GM23338 (cell line): ENCODE data around the gene UTS2R. TPM values are rescaled to one million over a fixed set of nuclear protein-coding genes. Genes with fewer than 3 reads are reported as not detected.

Experiments
- ATAC-seq: fragments of 200-7000 bp; cut with Tn5 transposase; 3 replicates; pipeline ENCODE4 v1.9.1; 2020
- DNase-seq: peaks from one replicate; pipeline ENCODE4 v3.0.0-alpha.2; 2015; ENCODE audit warnings: low spot score
- H2AFZ ChIP-seq: fragments of 200-600 bp; sonication (generic); 2 replicates; pipeline ENCODE4 v1.8.0; 2016; ENCODE audit warnings: antibody characterized with exemption, mild to moderate bottlenecking, moderate library complexity
- H3F3A ChIP-seq: fragments of 200-600 bp; sonication (generic); replicated peaks from 2 replicates; pipeline ENCODE4 v1.8.0; 2017; ENCODE audit warnings: antibody characterized with exemption, mixed run types, low read depth
- H3K27ac ChIP-seq: fragments of 200-600 bp; sonication (generic); 2 replicates; pipeline ENCODE4 v1.6.1; 2016; ENCODE audit warnings: low read depth
- H3K27me3 ChIP-seq: fragments of 200-600 bp; sonication (generic); 2 replicates; pipeline ENCODE4 v1.8.0; 2016; ENCODE audit warnings: mild to moderate bottlenecking, mixed run types, moderate library complexity; ENCODE audit not compliant: insufficient read depth
- H3K36me3 ChIP-seq: fragments of 200-600 bp; sonication (generic); 2 replicates; pipeline ENCODE4 v1.8.0; 2016; ENCODE audit warnings: mild to moderate bottlenecking; ENCODE audit not compliant: insufficient read depth
- H3K4me1 ChIP-seq: fragments of 200-600 bp; sonication (generic); 2 replicates; pipeline ENCODE4 v1.8.0; 2016; ENCODE audit warnings: mild to moderate bottlenecking, moderate library complexity; ENCODE audit not compliant: insufficient read depth
- H3K4me2 ChIP-seq: fragments of 200-600 bp; sonication (generic); 2 replicates; pipeline ENCODE4 v1.7.1; 2017; ENCODE audit warnings: mixed run types
- H3K4me3 ChIP-seq: fragments of 200-600 bp; sonication (generic); 2 replicates; pipeline ENCODE4 v1.6.1; 2016; ENCODE audit warnings: mixed run types
- H3K79me2 ChIP-seq: fragments of 200-600 bp; sonication (generic); replicated peaks from 2 replicates; pipeline ENCODE4 v1.8.0; 2017; ENCODE audit warnings: mild to moderate bottlenecking; ENCODE audit not compliant: insufficient read depth
- H3K9me2 ChIP-seq: fragments of 200-600 bp; sonication (generic); 2 replicates; pipeline ENCODE4 v1.8.0; 2017; ENCODE audit not compliant: insufficient read depth
- H4K20me1 ChIP-seq: fragments of 200-600 bp; sonication (generic); replicated peaks from 2 replicates; pipeline ENCODE4 v1.8.0; 2017; ENCODE audit warnings: mild to moderate bottlenecking; ENCODE audit not compliant: insufficient read depth
- H3K27ac Mint-ChIP-seq: 2 replicates; pipeline ENCODE4 v1.8.0; 2020; ENCODE audit warnings: inconsistent platforms, mild to moderate bottlenecking, moderate library complexity, mixed read lengths
- H3K27me3 Mint-ChIP-seq: 3 replicates; pipeline ENCODE4 v1.8.0; 2022; ENCODE audit warnings: low read depth, mild to moderate bottlenecking, moderate library complexity, mixed read lengths, inconsistent platforms; ENCODE audit not compliant: insufficient read depth, poor library complexity
- H3K36me3 Mint-ChIP-seq: 3 replicates; pipeline ENCODE4 v1.8.0; 2021; ENCODE audit warnings: low read depth, mild to moderate bottlenecking, inconsistent platforms, moderate library complexity, mixed read lengths
- H3K4me1 Mint-ChIP-seq: 3 replicates; pipeline ENCODE4 v1.8.0; 2020; ENCODE audit warnings: mild to moderate bottlenecking, inconsistent platforms, mixed read lengths
- H3K4me3 Mint-ChIP-seq: 3 replicates; pipeline ENCODE4 v1.8.0; 2021; ENCODE audit warnings: moderate library complexity, mild to moderate bottlenecking, inconsistent platforms, mixed read lengths
- H3K9me3 Mint-ChIP-seq: 3 replicates; pipeline ENCODE4 v1.8.0; 2020; ENCODE audit warnings: moderate library complexity, mild to moderate bottlenecking, inconsistent platforms, mixed read lengths
- CREB1 ChIP-seq: fragments of 250-450 bp; sonication (Bioruptor Pico); IDR thresholded peaks from 2 replicates; pipeline ENCODE4 v1.5.0; 2020; ENCODE audit warnings: low read depth, mild to moderate bottlenecking, moderate library complexity
- CTCF ChIP-seq, 2 experiments: fragments of 200-600 bp in 1 of 2; sonication (generic) in 1 of 2; conservative IDR thresholded peaks; 2 replicates each; pipeline versions ENCODE4 v1.5.1 to v1.6.1; 2016 to 2017; ENCODE audit warnings: antibody characterized with exemption in 2 of 2, low read depth in 2 of 2, mild to moderate bottlenecking in 2 of 2, moderate library complexity in 1 of 2
- ETS1 ChIP-seq: IDR thresholded peaks from 2 replicates; pipeline ENCODE4 v1.6.1; 2016; ENCODE audit warnings: antibody characterized with exemption
- EZH2 ChIP-seq: fragments of 200-600 bp; sonication (generic); IDR thresholded peaks from one replicate; pipeline ENCODE4 v1.8.0; 2017; ENCODE audit warnings: antibody characterized with exemption, mild to moderate bottlenecking, low read depth; ENCODE audit not compliant: unreplicated experiment
- ZNF462 ChIP-seq: fragments of 250-450 bp; sonication (Bioruptor Pico); IDR thresholded peaks from 2 replicates; pipeline ENCODE4 v1.5.0; 2020; ENCODE audit warnings: mild to moderate bottlenecking, moderate library complexity
- polyA plus RNA-seq: library from polyadenylated mRNA; unstranded; fragments of >200 nt; fragmentation: Nextera tagmentation; extraction: Ambion mirVana; gene quantifications from 2 replicates; pipeline ENCODE4 v1.2.1, GENCODE V29; 2016
- total RNA-seq: library from RNA; depleted of rRNA; stranded (reverse); fragments of >200 nt; shearing (Covaris generic); gene quantifications from 2 replicates; pipeline ENCODE4 v1.2.3, GENCODE V29; 2014

UTS2R gene
- total and polyA plus RNA-seq, 2 experiments from 2014 or later = 0.49 TPM; not detected in 1

GRCh38 chr17:82412535-82413520 is 41.3 kb downstream of the UTS2R start:
- no peak for ATAC-seq
- peaks cover 7% of the 10 kb centered on the region for H3K27me3 Mint-ChIP-seq
- H3K4me1 Mint-ChIP-seq = peaks cover 13% of the 10 kb centered on the region
- H3K27ac Mint-ChIP-seq = no peak overlapping the region
- Histone ChIP-seq H3K36me3 (no peaks in the 10 kb centered on the region), H3K79me2 (no peaks in the 10 kb centered on the region), H3K4me1 (peaks cover 13% of the 10 kb centered on the region), H4K20me1 (peaks cover 8% of the 10 kb centered on the region), H3K27ac (no peak overlapping the region), H3K27me3 (no peaks in the 10 kb centered on the region), H3K9me2 (no peaks in the 10 kb centered on the region), H3K4me2 (no peak overlapping the region), H3K4me3 (no peak overlapping the region), H2AFZ (no peak overlapping the region), H3F3A (no peaks in the 10 kb centered on the region; the same call in 1 of the 2 replicates)
- DNase-seq = no peak
- H3K36me3 Mint-ChIP-seq = no peaks in the 10 kb centered on the region
- no peaks in the 10 kb centered on the region; the same call in 2 of the 3 replicates for H3K9me3 Mint-ChIP-seq
- no peak overlapping the region for H3K4me3 Mint-ChIP-seq
- no peak for TF ChIP-seq ETS1

GRCh38 chr17:82414548-82415281 is 43.1 kb downstream of the UTS2R start:
- peaks cover 8% of the 10 kb centered on the region for H4K20me1 ChIP-seq
- Mint-ChIP-seq H3K9me3 (no peaks in the 10 kb centered on the region), H3K4me3 (peak overlapping the region; percentile 1; the same call in 1 of the 3 replicates), H3K27ac (no peak overlapping the region), H3K27me3 (peaks cover 2% of the 10 kb centered on the region), H3K4me1 (peaks cover 13% of the 10 kb centered on the region), H3K36me3 (peaks cover 1% of the 10 kb centered on the region)
- no peaks in the 10 kb centered on the region for H3K27me3 ChIP-seq
- no peak overlapping the region for H3K27ac ChIP-seq
- peak; percentile 94 for DNase-seq
- no peak overlapping the region for H2AFZ ChIP-seq
- H3K79me2 ChIP-seq = no peaks in the 10 kb centered on the region
- H3K36me3 ChIP-seq = no peaks in the 10 kb centered on the region
- H3K4me3 ChIP-seq = peak overlapping the region; percentile 20; the same call in 1 of the 2 replicates
- peaks cover 19% of the 10 kb centered on the region for H3K4me1 ChIP-seq
- no peaks in the 10 kb centered on the region for H3K9me2 ChIP-seq
- no peaks in the 10 kb centered on the region; the same call in none of the 2 replicates for H3F3A ChIP-seq
- ATAC-seq = peak; percentile 85
- 0 out of 2 replicates have a peak overlapping the region, but pooled peaks have one; percentile 35 for H3K4me2 ChIP-seq
- TF ChIP-seq ZNF462 (CRISPR knock-in tag) (no peak), CTCF (conservative IDR thresholded peaks at IDR 0.05; ENCODE audit: low read depth in 2 of 2) (peak; percentile 74 to 90), CREB1 (CRISPR knock-in tag) (no peak), EZH2 (no peak)
